GM12874 (cell line): ENCODE measurements around the gene PPFIBP1.

Experiments
- CTCF ChIP-seq: IDR thresholded peaks from 2 replicates; pipeline ENCODE4 v1.5.1; 2011; ENCODE audit warnings: low read depth, mild to moderate bottlenecking, control low read depth, low read length, moderate library complexity; ENCODE audit not compliant: insufficient read depth

Gene PPFIBP1

GRCh38 chr12:27555925-27556778 is 32.1 kb downstream of the PPFIBP1 start:
- TF ChIP-seq CTCF, result no peak

GRCh38 chr12:27560126-27560525 is 36.1 kb downstream of the PPFIBP1 start:
- TF ChIP-seq CTCF, result no peak

- no peak for TF ChIP-seq CTCF
These were observed 37.7 kb downstream of the PPFIBP1 start for GRCh38 chr12:27561535-27562350.

- TF ChIP-seq CTCF, result no peak
These were observed 40.7 kb downstream of the PPFIBP1 start for GRCh38 chr12:27564612-27565213.

- TF ChIP-seq CTCF, result no peak
These were observed 42.2 kb downstream of the PPFIBP1 start for GRCh38 chr12:27566159-27566558.

- TF ChIP-seq CTCF, result no peak
These were observed 42.6 kb downstream of the PPFIBP1 start for GRCh38 chr12:27566626-27567025.

- TF ChIP-seq CTCF, result no peak
These were observed 47.5 kb downstream of the PPFIBP1 start for GRCh38 chr12:27571463-27571862.
